Stomach (tissue), 4 donors: Measurements from ENCODE around the gene VPS8.

Experiments
- POLR2A ChIP-seq, 4 donors: fragments of 450-650 bp; IDR thresholded peaks; one replicate each; pipeline ENCODE4 v1.6.1; 2016; ENCODE audit warnings: antibody characterized with exemption in 4 of 4, control low read depth in 2 of 4, mild to moderate bottlenecking in 1 of 4, moderate library complexity in 1 of 4
- TF ChIP-seq, protein P1 (sequence below), 7 experiments: fragments of 450-650 bp in 4 of 7; fragments of 200-600 bp in 3 of 7; sonication (generic) in 3 of 7; IDR thresholded peaks; one replicate each; pipeline ENCODE4 v1.5.1; 2016 to 2019; ENCODE audit warnings: antibody characterized with exemption in 7 of 7, control low read depth in 2 of 7, mild to moderate bottlenecking in 1 of 7

DNA sequence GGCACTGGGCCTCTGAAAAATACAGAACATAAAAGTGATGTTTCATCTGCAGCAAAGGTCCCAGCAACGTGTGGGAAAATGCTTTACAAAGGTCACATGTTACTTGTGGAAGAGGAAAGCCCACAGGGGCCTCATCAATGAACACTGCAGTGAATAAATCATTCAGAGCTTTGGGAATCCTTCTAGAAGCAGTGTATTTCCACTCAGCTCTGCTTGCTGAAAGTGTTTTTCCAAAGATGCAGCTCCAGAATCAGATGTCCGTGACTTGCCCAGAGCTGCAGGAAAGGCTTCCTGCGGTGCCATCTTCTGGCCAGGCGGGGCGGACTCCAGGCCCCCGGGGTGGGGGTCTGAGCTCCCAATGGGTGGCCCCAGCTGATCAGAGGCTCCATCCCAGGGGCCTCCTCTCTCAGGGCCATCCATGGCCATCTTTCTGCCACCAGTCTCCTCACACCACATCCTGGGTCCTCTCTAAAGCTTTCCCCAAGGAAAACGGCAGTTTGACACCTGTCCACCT, 259.4 kb downstream of the VPS8 start:
- TF ChIP-seq, protein P1, sequence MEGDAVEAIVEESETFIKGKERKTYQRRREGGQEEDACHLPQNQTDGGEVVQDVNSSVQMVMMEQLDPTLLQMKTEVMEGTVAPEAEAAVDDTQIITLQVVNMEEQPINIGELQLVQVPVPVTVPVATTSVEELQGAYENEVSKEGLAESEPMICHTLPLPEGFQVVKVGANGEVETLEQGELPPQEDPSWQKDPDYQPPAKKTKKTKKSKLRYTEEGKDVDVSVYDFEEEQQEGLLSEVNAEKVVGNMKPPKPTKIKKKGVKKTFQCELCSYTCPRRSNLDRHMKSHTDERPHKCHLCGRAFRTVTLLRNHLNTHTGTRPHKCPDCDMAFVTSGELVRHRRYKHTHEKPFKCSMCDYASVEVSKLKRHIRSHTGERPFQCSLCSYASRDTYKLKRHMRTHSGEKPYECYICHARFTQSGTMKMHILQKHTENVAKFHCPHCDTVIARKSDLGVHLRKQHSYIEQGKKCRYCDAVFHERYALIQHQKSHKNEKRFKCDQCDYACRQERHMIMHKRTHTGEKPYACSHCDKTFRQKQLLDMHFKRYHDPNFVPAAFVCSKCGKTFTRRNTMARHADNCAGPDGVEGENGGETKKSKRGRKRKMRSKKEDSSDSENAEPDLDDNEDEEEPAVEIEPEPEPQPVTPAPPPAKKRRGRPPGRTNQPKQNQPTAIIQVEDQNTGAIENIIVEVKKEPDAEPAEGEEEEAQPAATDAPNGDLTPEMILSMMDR (IDR thresholded peaks at IDR 0.05) = no peak
- TF ChIP-seq POLR2A (IDR thresholded peaks at IDR 0.05) = no peak
